ENCODE data around the gene F2RL3. TPM values are rescaled to one million over a fixed set of nuclear protein-coding genes. Genes with fewer than 3 reads are reported as not detected.

Gene F2RL3
- total and polyA plus RNA-seq, 2 of the 8 experiments (the other 6 are each of a cell fraction or from before 2014, with no cell fraction given) = not detected

- Histone ChIP-seq H3K23me2 (ENCODE audit: low read depth, low read length) (no peaks in the 10 kb centered on the region), H3K36me3 (ENCODE audit: control insufficient read depth in 2 of 4, insufficient read depth in 4 of 4, low read length in 3 of 4) (no peaks in the 10 kb centered on the region), H3K27me3 (replicated peaks in 1 of 4; ENCODE audit: control insufficient read depth in 3 of 4, extremely low read depth in 1 of 4, insufficient read depth in 3 of 4, low read length in 3 of 4) (no peaks in the 10 kb centered on the region), H2BK5ac (ENCODE audit: low read depth, low read length) (no peak overlapping the region), H3K14ac (ENCODE audit: insufficient read length) (no peak overlapping the region), H2BK12ac (ENCODE audit: low read depth, low read length) (no peak overlapping the region), H2BK120ac (replicated peaks; ENCODE audit: low read depth, low read length) (no peak overlapping the region), H3K18ac (ENCODE audit: extremely low read depth, low read length) (no peak overlapping the region), H3K27ac (ENCODE audit: low read depth, low read length) (no peak overlapping the region), H2AFZ (ENCODE audit: low read length) (no peak overlapping the region), H3K56ac (replicated peaks; ENCODE audit: insufficient read length, low read depth, low read length) (no peak overlapping the region), H4K20me1 (replicated peaks in 1 of 2; ENCODE audit: control insufficient read depth in 1 of 2, insufficient read depth in 2 of 2, low read length in 2 of 2) (no peaks in the 10 kb centered on the region), H3K79me2 (ENCODE audit: control insufficient read depth in 1 of 2, insufficient read depth in 2 of 2, low read length in 2 of 2) (no peaks in the 10 kb centered on the region), H3K9me3 (ENCODE audit: insufficient read depth in 2 of 2, low read depth in 1 of 2, low read length in 1 of 2) (peaks cover 13 to 19% of the 10 kb centered on the region in 2 experiments; a peak in 3 of 4 replicates), H2AK5ac (ENCODE audit: low read depth, low read length) (no peak overlapping the region), H4K5ac (ENCODE audit: insufficient read length, low read depth, low read length) (no peak overlapping the region), H3K79me1 (ENCODE audit: low read depth, low read length) (no peaks in the 10 kb centered on the region), H3K4me1 (replicated peaks in 1 of 4; ENCODE audit: control insufficient read depth in 3 of 4, insufficient read depth in 4 of 4, low read length in 3 of 4) (no peaks in the 10 kb centered on the region), H2BK15ac (ENCODE audit: low read length) (no peak overlapping the region), H3K4ac (replicated peaks; ENCODE audit: insufficient read length, low read depth, low read length) (no peak overlapping the region), H3K4me2 (ENCODE audit: insufficient read depth in 1 of 2, low read depth in 2 of 2, low read length in 2 of 2) (no peak overlapping the region), H4K91ac (replicated peaks; ENCODE audit: insufficient read length, low read length) (no peak overlapping the region), H2BK20ac (ENCODE audit: low read length) (no peak overlapping the region), H4K8ac (ENCODE audit: extremely low read depth, insufficient read depth, low read length) (no peak overlapping the region), H3K23ac (ENCODE audit: insufficient read length) (no peak overlapping the region), H3K9ac (replicated peaks in 1 of 4; ENCODE audit: extremely low read depth in 1 of 4, low read depth in 3 of 4, low read length in 3 of 4) (no peak overlapping the region), H3K4me3 (ENCODE audit: extremely low read depth in 1 of 4, insufficient read depth in 2 of 4, low read depth in 3 of 4, low read length in 4 of 4) (no peak overlapping the region)
- TF ChIP-seq CBX5 (IDR thresholded peaks at IDR 0.05; ENCODE audit: low read depth, low read length) = no peak
- CTCF ChIA-PET (ENCODE audit: partially characterized antibody) = interaction anchor here (0.9 kb wide), 1 partner anchor 123 kb away, joined by 4 read pairs; no protein-coding TSS in a partner anchor
- DNase-seq (ENCODE audit: low read depth in 1 of 2, low spot score in 2 of 2) = no peak
- 89% methylated on average over 7 of the region's 7 CpGs; no CpG with 5 or more reads in 1 of the 2 experiments for WGBS, 2 experiments (ENCODE audit: extremely low coverage in 1 of 2, insufficient coverage in 1 of 2, insufficient read length in 1 of 2, insufficient replicate concordance in 2 of 2, low coverage in 1 of 2, low lambda C conversion rate in 2 of 2, missing lambda C conversion rate in 1 of 2)
- POLR2A ChIA-PET (ENCODE audit: partially characterized antibody) = no interaction called here
- FAIRE-seq = no peak
Observed at GRCh38 chr19:16917401-16917800, 28.6 kb downstream of the F2RL3 start.

Data from H1 (cell line).